Measurements from ENCODE around the gene ZFAND3. TPM values are rescaled to one million over a fixed set of nuclear protein-coding genes. Genes with fewer than 3 reads are reported as not detected.

Gene ZFAND3
- total RNA-seq, 2 experiments from 2014 or later = 8.3 to 33.8 TPM

DNA sequence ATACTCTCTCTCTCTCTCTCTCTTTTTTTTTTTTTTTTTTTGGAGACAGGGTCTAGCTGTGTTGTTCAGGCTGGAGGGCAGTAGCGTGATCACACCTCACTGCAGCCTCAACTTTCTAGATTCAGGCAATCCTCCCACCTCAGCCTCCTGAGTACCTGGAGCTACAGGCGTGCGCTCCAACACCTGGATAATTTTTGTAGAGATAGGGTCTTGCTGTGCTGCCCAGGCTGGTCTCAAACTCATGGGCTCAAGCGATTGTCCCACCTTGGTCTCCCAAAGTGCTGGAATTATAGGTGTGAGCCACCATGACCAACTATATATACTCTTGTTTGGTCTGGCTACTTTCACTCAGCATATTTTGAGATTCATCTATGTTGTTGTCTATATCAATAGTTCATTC lies 154.9 kb downstream of the ZFAND3 start:
- no peaks in the 10 kb centered on the region for H4K20me1 ChIP-seq (ENCODE audit: insufficient read depth, low read length)
- no peaks in the 10 kb centered on the region for H3K36me3 ChIP-seq (ENCODE audit: insufficient read depth, low read length)
- H3K4me2 ChIP-seq (ENCODE audit: low read length) = no peak overlapping the region
- POLR2A ChIA-PET = interaction anchor here (0.5 to 1.0 kb wide), 3 partner anchors 15 to 795 kb away, joined by 3 to 4 read pairs (median 3); no protein-coding TSS in a partner anchor
- TF ChIP-seq CTCF (conservative IDR thresholded peaks at IDR 0.05; ENCODE audit: low read length) (no peak), EZH2phosphoT487 (IDR thresholded peaks at IDR 0.05; ENCODE audit: borderline replicate concordance, low read depth, low read length) (no peak)
- H3K9me2 ChIP-seq (ENCODE audit: insufficient read depth, low read length) = no peaks in the 10 kb centered on the region
- BruUV-seq (replicated peaks) = no TSS peak
- no peak overlapping the region for H3K4me3 ChIP-seq (ENCODE audit: low read depth, low read length, poor library complexity, severe bottlenecking)
- H3K9me3 ChIP-seq (ENCODE audit: low read length) = peaks cover 16% of the 10 kb centered on the region; the same call in 1 of the 2 replicates
- intact Hi-C loops (cut with micrococcal nuclease; ENCODE audit: unreplicated experiment) = no loop called here
- no peak overlapping the region for H2AFZ ChIP-seq (ENCODE audit: low read length)
- no peak for DNase-seq (ENCODE audit: low spot score)
- H3K79me2 ChIP-seq (ENCODE audit: insufficient read depth, low read depth, low read length) = no peaks in the 10 kb centered on the region
- CTCF ChIA-PET (ENCODE audit: unreplicated experiment) = no interaction called here
- H3K4me1 ChIP-seq (ENCODE audit: insufficient read depth, low read length, poor library complexity, severe bottlenecking) = no peaks in the 10 kb centered on the region
- H3K27ac ChIP-seq (ENCODE audit: low read depth, low read length, poor library complexity, severe bottlenecking) = no peak overlapping the region

DNA sequence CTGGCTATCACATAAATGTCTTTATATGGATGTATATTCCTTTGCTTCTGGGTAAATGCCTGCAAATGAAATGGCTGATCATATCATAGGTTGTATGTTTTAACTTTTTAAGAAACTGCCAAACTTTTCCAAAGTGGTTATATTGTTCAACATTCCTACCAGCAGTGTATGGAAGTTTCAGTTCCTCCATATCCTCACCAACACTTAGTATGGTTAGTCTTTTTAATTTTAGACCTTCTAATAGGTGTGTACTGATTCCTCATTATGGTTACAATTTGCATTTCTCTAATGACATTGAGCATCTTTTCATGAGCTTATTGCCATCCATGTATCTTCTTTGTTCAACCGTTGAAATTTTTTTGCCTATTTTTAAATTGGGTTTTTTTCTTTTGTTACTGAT lies 155.4 kb downstream of the ZFAND3 start:
- no peak overlapping the region for H3K4me3 ChIP-seq (ENCODE audit: low read depth, low read length, poor library complexity, severe bottlenecking)
- no peaks in the 10 kb centered on the region for H3K36me3 ChIP-seq (ENCODE audit: insufficient read depth, low read length)
- TF ChIP-seq EZH2phosphoT487 (IDR thresholded peaks at IDR 0.05; ENCODE audit: borderline replicate concordance, low read depth, low read length) (no peak), CTCF (conservative IDR thresholded peaks at IDR 0.05; ENCODE audit: low read length) (no peak)
- H3K4me2 ChIP-seq (ENCODE audit: low read length) = no peak overlapping the region
- DNase-seq (ENCODE audit: low spot score) = no peak
- H3K79me2 ChIP-seq (ENCODE audit: insufficient read depth, low read depth, low read length) = no peaks in the 10 kb centered on the region
- H4K20me1 ChIP-seq (ENCODE audit: insufficient read depth, low read length) = no peaks in the 10 kb centered on the region
- peaks cover 16% of the 10 kb centered on the region; the same call in 1 of the 2 replicates for H3K9me3 ChIP-seq (ENCODE audit: low read length)
- intact Hi-C loops (cut with micrococcal nuclease; ENCODE audit: unreplicated experiment) = no loop called here
- no peak overlapping the region for H2AFZ ChIP-seq (ENCODE audit: low read length)
- H3K27ac ChIP-seq (ENCODE audit: low read depth, low read length, poor library complexity, severe bottlenecking) = no peak overlapping the region
- H3K4me1 ChIP-seq (ENCODE audit: insufficient read depth, low read length, poor library complexity, severe bottlenecking) = no peaks in the 10 kb centered on the region
- ChIA-PET POLR2A (interaction anchor here (0.9 to 1.0 kb wide), 2 partner anchors 37 to 61 kb away, joined by 3 to 4 read pairs; no protein-coding TSS in a partner anchor), CTCF (ENCODE audit: unreplicated experiment) (no interaction called here)
- no TSS peak for BruUV-seq (replicated peaks)
- no peaks in the 10 kb centered on the region for H3K9me2 ChIP-seq (ENCODE audit: insufficient read depth, low read length)

GRCh38 chr6:37977715-37978114 lies 158.2 kb downstream of the ZFAND3 start:
- Histone ChIP-seq H3K79me2 (ENCODE audit: insufficient read depth, low read depth, low read length) (no peaks in the 10 kb centered on the region), H3K9me3 (ENCODE audit: low read length) (peaks cover 16% of the 10 kb centered on the region; the same call in 1 of the 2 replicates), H3K4me3 (ENCODE audit: low read depth, low read length, poor library complexity, severe bottlenecking) (no peak overlapping the region), H3K4me1 (ENCODE audit: insufficient read depth, low read length, poor library complexity, severe bottlenecking) (peaks cover 8% of the 10 kb centered on the region), H3K4me2 (ENCODE audit: low read length) (no peak overlapping the region), H3K36me3 (ENCODE audit: insufficient read depth, low read length) (no peaks in the 10 kb centered on the region), H3K9me2 (ENCODE audit: insufficient read depth, low read length) (no peaks in the 10 kb centered on the region), H2AFZ (ENCODE audit: low read length) (no peak overlapping the region), H4K20me1 (ENCODE audit: insufficient read depth, low read length) (no peaks in the 10 kb centered on the region), H3K27ac (ENCODE audit: low read depth, low read length, poor library complexity, severe bottlenecking) (no peak overlapping the region)
- BruUV-seq (replicated peaks) = no TSS peak
- POLR2A ChIA-PET = interaction anchor here (0.6 kb wide), 1 partner anchor 60 kb away, joined by 3 read pairs; no protein-coding TSS in a partner anchor
- DNase-seq (ENCODE audit: low spot score) = no peak
- intact Hi-C loops (cut with micrococcal nuclease; ENCODE audit: unreplicated experiment) = no loop called here
- CTCF ChIA-PET (ENCODE audit: unreplicated experiment) = no interaction called here
- no peak for TF ChIP-seq EZH2phosphoT487 (IDR thresholded peaks at IDR 0.05; ENCODE audit: borderline replicate concordance, low read depth, low read length)
- TF ChIP-seq CTCF (conservative IDR thresholded peaks at IDR 0.05; ENCODE audit: low read length) = no peak

All from OCI-LY7 (cell line).